Esophagus squamous epithelium (tissue), 5 donors: ENCODE data around the gene PSME4. TPM values are rescaled to one million over a fixed set of nuclear protein-coding genes. Genes with fewer than 3 reads are reported as not detected.
"Not testable (repeated sequence)": the region's sequence is repeated elsewhere in the genome, so short reads cannot be mapped to it uniquely, and the experiment has no call there.

Source experiments
- DNase-seq: peaks from one replicate; lab custom pipeline; 2025; lab: John Stamatoyannopoulos, UW
- H3K27ac ChIP-seq, 4 donors: fragments of 200-600 bp; sonication (generic); one replicate each; pipeline ENCODE4 v1.5.1; 2016 to 2019; ENCODE audit warnings: mild to moderate bottlenecking in 1 of 4
- H3K27me3 ChIP-seq, 4 donors: fragments of 200-600 bp; sonication (generic); 1 replicate in 3 of 4; 2 replicates in 1 of 4; pipeline versions ENCODE4 v1.5.1 to v1.6.0; 2017 to 2021; ENCODE audit warnings: antibody characterized with exemption in 1 of 4
- H3K36me3 ChIP-seq, 3 donors: fragments of 200-600 bp; sonication (generic); one replicate each; pipeline ENCODE4 v1.5.1; 2016 to 2019
- H3K4me1 ChIP-seq, 3 donors: fragments of 200-600 bp; sonication (generic); one replicate each; pipeline ENCODE4 v1.5.1; 2017 to 2019
- H3K4me3 ChIP-seq, 4 donors: fragments of 200-600 bp; sonication (generic); 1 replicate in 3 of 4; 2 replicates in 1 of 4; pipeline ENCODE4 v1.5.1; 2016 to 2019; ENCODE audit warnings: mild to moderate bottlenecking in 2 of 4, moderate library complexity in 1 of 4
- H3K9me3 ChIP-seq, 3 donors: fragments of 200-600 bp; sonication (generic); one replicate each; pipeline ENCODE4 v1.5.1; 2016 to 2019
- POLR2A ChIP-seq, 4 donors: fragments of 450-650 bp; IDR thresholded peaks; one replicate each; pipeline ENCODE4 v1.6.1; 2017; ENCODE audit warnings: antibody characterized with exemption in 4 of 4, mild to moderate bottlenecking in 4 of 4, moderate library complexity in 3 of 4
- WGBS, 2 donors: methylation state at CpG; one replicate each; pipeline ENCODE4 v1.1.5; 2018; 5-methylcytosine and 5-hydroxymethylcytosine counted together
- intact Hi-C: fragments of 100-400 bp; cut with DNase I; formaldehyde crosslinking; loops from one replicate; pipeline ENCODE4 v1.15.0; 2022
- total RNA-seq, 4 donors: library from RNA; depleted of rRNA; stranded (reverse); fragments of >200 nt; gene quantifications; one replicate each; pipeline ENCODE4 v1.1.0, GENCODE V29; 2016
- TF ChIP-seq, protein P1 (sequence below), 6 experiments: fragments of 450-650 bp in 4 of 6; fragments of 200-600 bp in 2 of 6; sonication (generic) in 2 of 6; IDR thresholded peaks; one replicate each; pipeline ENCODE4 v1.5.1; 2016 to 2019; ENCODE audit warnings: antibody characterized with exemption in 6 of 6, mild to moderate bottlenecking in 4 of 6, moderate library complexity in 4 of 6
- donor health status: DM: yes; HTN: yes; CAD: no.

PSME4 gene
- total RNA-seq, 4 donors from 2014 or later: 26.0 to 58.9 (median 44.0) TPM

- TF ChIP-seq POLR2A (IDR thresholded peaks at IDR 0.05): no peak
- TF ChIP-seq, protein P1, sequence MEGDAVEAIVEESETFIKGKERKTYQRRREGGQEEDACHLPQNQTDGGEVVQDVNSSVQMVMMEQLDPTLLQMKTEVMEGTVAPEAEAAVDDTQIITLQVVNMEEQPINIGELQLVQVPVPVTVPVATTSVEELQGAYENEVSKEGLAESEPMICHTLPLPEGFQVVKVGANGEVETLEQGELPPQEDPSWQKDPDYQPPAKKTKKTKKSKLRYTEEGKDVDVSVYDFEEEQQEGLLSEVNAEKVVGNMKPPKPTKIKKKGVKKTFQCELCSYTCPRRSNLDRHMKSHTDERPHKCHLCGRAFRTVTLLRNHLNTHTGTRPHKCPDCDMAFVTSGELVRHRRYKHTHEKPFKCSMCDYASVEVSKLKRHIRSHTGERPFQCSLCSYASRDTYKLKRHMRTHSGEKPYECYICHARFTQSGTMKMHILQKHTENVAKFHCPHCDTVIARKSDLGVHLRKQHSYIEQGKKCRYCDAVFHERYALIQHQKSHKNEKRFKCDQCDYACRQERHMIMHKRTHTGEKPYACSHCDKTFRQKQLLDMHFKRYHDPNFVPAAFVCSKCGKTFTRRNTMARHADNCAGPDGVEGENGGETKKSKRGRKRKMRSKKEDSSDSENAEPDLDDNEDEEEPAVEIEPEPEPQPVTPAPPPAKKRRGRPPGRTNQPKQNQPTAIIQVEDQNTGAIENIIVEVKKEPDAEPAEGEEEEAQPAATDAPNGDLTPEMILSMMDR (IDR thresholded peaks at IDR 0.05): no peak
- H3K27ac ChIP-seq: peak overlapping the region in 2 of 4 donors; percentile 2 to 34
- 88 to 90% methylated on average over 11 of the region's 11 CpGs for WGBS, 2 donors
These were observed 5.7 kb downstream of the PSME4 start for GRCh38 chr2:53964987-53965687.

DNA sequence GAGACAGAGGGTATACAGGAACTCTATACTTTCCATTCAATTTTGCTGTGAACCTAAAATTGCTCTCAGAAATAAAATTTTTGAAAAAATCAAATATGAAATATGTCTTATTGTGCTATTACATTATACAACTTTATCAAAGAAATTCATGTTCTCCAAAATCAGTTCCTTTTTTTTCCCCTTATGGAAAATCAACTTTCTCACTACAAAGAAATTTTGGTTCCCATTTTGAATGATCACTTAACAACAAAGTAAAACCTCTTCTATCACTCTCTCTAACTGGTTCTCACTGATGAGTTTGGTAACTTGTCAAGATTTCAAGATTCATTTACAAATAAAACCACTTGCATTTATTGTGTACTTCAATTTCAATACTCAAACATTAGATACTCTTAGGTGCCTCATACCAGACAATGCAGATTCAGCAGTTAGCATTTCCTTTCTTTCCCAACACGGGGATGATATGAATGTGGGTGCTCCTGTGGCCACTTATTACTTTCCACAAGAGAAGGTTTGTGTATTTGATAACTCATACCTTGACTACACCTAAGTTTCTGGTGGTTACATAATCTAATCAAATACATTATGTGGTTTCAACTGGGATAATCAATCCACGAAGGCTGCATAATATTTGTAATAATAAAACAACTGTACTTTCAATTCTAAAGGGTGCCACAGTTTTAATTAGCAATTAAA, 6.4 kb downstream of the PSME4 start:
- no peak for DNase-seq
- no peaks in the 10 kb centered on the region for H3K27me3 ChIP-seq
- 16 to 31% methylated on average over 2 of the region's 2 CpGs for WGBS, 2 donors
- no peaks in the 10 kb centered on the region for H3K36me3 ChIP-seq
- intact Hi-C loops: no loop called here
- H3K4me3 ChIP-seq: no peak overlapping the region
- H3K27ac ChIP-seq: peak overlapping the region in 2 of 4 donors; percentile 2 to 34
- H3K4me1 ChIP-seq: peaks cover 16 to 90% (median 43%) of the 10 kb centered on the region in 3 donors
- no peak for TF ChIP-seq POLR2A (IDR thresholded peaks at IDR 0.05)
- TF ChIP-seq, protein P1 (IDR thresholded peaks at IDR 0.05): no peak
- H3K9me3 ChIP-seq: no peaks in the 10 kb centered on the region

More at GRCh38 chr2:53964987-53965687, 5.7 kb downstream of the PSME4 start:
- Histone ChIP-seq H3K9me3 (no peaks in the 10 kb centered on the region), H3K36me3 (no peaks in the 10 kb centered on the region), H3K4me1 (peaks cover 16 to 90% (median 43%) of the 10 kb centered on the region in 3 donors), H3K27me3 (no peaks in the 10 kb centered on the region), H3K4me3 (no peak overlapping the region)
- intact Hi-C loops: no loop called here
- no peak for DNase-seq

DNA sequence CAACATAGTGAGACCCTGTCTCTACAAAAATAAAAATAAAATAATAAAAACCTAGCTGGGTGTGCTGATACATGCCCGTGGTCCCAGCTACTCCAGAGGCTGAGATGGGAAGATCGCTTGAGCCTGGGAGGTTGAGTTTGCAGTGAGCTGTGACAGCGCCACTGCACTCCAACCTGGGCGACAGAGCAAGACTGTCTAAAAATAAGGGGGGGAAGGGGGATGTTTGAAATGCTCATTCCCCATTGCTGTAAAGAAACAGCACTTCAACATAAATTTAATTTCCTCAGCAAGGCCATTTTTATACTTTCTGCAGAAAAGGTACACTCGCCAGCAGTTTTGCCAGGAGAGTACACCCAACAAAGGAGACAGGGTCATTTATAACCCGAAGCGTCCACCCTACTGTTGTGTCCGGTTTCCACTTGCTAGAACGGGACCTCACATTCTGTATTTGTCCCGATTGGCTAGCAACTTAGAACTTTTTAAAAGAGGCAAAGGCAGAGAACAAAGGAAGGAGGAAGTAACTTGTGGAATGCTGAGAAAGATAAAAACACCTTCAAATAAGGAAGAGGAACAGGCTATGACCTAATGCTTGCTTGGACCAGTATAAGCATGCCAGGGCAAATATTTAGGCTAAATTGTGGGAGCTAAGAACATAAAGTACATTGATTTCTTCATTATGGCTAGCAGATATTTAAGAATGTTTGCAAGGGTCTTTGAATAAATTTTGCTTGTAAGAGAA, 9.1 kb downstream of the PSME4 start:
- H3K36me3 ChIP-seq, H3K27me3 ChIP-seq, DNase-seq, intact Hi-C loops, H3K9me3 ChIP-seq: not testable (repeated sequence)
- H3K27ac ChIP-seq: peak overlapping the region; percentile 32 to 82 (median 61)
- 29 to 39% methylated on average over 10 of the region's 10 CpGs for WGBS, 2 donors
- H3K4me3 ChIP-seq: peak overlapping the region in 3 of 4 donors; percentile 18 to 51 (median 32)
- peaks cover 9 to 86% (median 37%) of the 10 kb centered on the region in 3 donors for H3K4me1 ChIP-seq

- no peak for DNase-seq
- H3K27me3 ChIP-seq: no peaks in the 10 kb centered on the region
- 27 to 60% methylated on average over 2 to 4 of the region's 4 CpGs for WGBS, 2 donors
- H3K4me1 ChIP-seq: peaks cover 9 to 79% (median 37%) of the 10 kb centered on the region in 3 donors
- no peak overlapping the region for H3K4me3 ChIP-seq
- no peaks in the 10 kb centered on the region for H3K9me3 ChIP-seq
- no peaks in the 10 kb centered on the region for H3K36me3 ChIP-seq
- intact Hi-C loops: no loop called here
- peak overlapping the region in 1 of 4 donors; percentile 82 for H3K27ac ChIP-seq
- TF ChIP-seq POLR2A (IDR thresholded peaks at IDR 0.05): no peak
- TF ChIP-seq, protein P1 (IDR thresholded peaks at IDR 0.05): no peak
These were observed 10.3 kb downstream of the PSME4 start for GRCh38 chr2:53960476-53960875.

- H3K9me3 ChIP-seq: no peaks in the 10 kb centered on the region
- no peaks in the 10 kb centered on the region for H3K36me3 ChIP-seq
- no peaks in the 10 kb centered on the region for H3K27me3 ChIP-seq
- no peak for DNase-seq
- H3K4me1 ChIP-seq: peaks cover 9 to 60% (median 25%) of the 10 kb centered on the region in 3 donors
- no peak overlapping the region for H3K4me3 ChIP-seq
- H3K27ac ChIP-seq: no peak overlapping the region
- intact Hi-C loops: no loop called here
- no peak for TF ChIP-seq POLR2A (IDR thresholded peaks at IDR 0.05)
- TF ChIP-seq, protein P1 (IDR thresholded peaks at IDR 0.05): no peak
- 83 to 84% methylated on average over 2 of the region's 2 CpGs for WGBS, 2 donors
These were observed 12.3 kb downstream of the PSME4 start for GRCh38 chr2:53958443-53958842.
